Nephron (organoid): Measurements from ENCODE around the gene MARCHF3.
"Not testable (repeated sequence)": the region's sequence is repeated elsewhere in the genome, so short reads cannot be mapped to it uniquely, and the experiment has no call there.

Experiments
- H3K27ac Mint-ChIP-seq, 3 experiments: 2 replicates each; pipeline ENCODE4 v1.8.0; 2020; ENCODE audit warnings: mixed read lengths in 3 of 3, mild to moderate bottlenecking in 2 of 3, moderate library complexity in 1 of 3
- H3K27me3 Mint-ChIP-seq: 2 replicates; pipeline ENCODE4 v1.8.0; 2021; ENCODE audit warnings: low read depth, mild to moderate bottlenecking, moderate library complexity, mixed read lengths
- H3K36me3 Mint-ChIP-seq: 2 replicates; pipeline ENCODE4 v1.8.0; 2020; ENCODE audit warnings: low read depth, mixed read lengths
- H3K4me1 Mint-ChIP-seq: 2 replicates; pipeline ENCODE4 v1.8.0; 2020; ENCODE audit warnings: mixed read lengths
- H3K4me3 Mint-ChIP-seq, 3 experiments: 2 replicates each; pipeline ENCODE4 v1.8.0; 2020; ENCODE audit warnings: mild to moderate bottlenecking in 3 of 3, mixed read lengths in 3 of 3, moderate library complexity in 2 of 3
- H3K9me3 Mint-ChIP-seq: 2 replicates; pipeline ENCODE4 v1.8.0; 2020; ENCODE audit warnings: mixed read lengths
- CTCF ChIP-seq, 3 experiments: fragments of 200-600 bp; sonication (generic); IDR thresholded peaks; one replicate each; pipeline ENCODE4 v1.5.0; 2021; ENCODE audit warnings: antibody characterized with exemption in 3 of 3; ENCODE audit not compliant: unreplicated experiment in 3 of 3

Gene MARCHF3

DNA sequence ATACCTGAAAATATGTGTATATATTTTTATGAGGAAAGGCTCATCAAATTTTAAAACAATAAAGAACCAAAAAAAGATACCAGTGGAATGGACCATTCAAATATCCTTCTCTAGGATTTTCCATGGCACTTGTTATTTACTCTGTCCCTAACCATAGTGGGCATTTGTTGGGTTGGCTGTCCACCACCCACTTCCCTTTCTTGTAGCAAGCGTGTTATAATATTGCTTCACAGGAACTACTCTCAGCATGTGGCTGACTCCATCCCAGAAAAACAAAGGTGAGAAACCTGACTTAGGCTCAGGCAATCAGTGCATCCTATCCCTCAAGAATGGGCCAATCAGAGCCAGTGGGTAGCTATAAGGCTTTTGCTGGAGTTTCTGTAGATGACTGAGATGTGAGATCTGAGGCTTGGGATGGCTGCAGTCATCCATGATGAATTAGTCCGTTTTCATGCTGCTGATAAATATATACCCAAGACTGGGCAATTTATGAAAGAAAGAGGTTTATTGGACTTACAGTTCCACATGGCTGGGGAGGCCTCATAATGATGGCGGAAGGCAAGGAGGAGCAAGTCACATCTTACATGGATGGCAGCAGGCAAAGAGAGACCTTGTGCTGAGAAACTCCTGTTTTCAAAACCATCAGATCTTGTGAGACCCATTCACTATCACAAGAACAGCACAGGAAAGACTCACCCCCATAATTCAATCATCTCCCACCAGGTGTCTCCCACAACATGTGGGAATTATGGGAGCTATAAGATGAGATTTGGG is 25.7 kb upstream of the MARCHF3 start:
- H3K27me3 Mint-ChIP-seq, result no peaks in the 10 kb centered on the region
- no peaks in the 10 kb centered on the region for H3K36me3 Mint-ChIP-seq
- no peak overlapping the region for H3K27ac Mint-ChIP-seq
- H3K9me3 Mint-ChIP-seq, result peaks cover 7% of the 10 kb centered on the region
- TF ChIP-seq CTCF (IDR thresholded peaks at IDR 0.05; ENCODE audit: unreplicated experiment in 3 of 3), result no peak
- no peak overlapping the region for H3K4me3 Mint-ChIP-seq
- H3K4me1 Mint-ChIP-seq, result no peaks in the 10 kb centered on the region

DNA sequence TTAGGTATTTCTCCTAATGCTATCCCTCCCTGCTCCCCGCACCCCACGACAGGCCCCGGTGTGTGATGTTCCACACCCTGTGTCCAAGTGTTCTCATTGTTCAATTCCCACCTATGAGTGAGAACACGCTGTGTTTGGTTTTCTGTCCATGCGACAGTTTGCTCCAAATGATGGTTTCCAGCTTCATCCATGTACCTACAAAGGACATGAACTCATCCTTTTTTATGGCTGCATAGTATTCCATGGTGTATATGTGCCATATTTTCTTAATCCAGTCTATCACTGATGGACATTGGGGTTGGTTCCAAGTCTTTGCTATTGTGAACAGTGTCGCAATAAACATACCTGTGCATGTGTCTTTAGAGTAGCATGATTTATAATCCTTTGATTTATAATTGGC is 23.2 kb upstream of the MARCHF3 start:
- not testable (repeated sequence) for H3K4me3 Mint-ChIP-seq, H3K9me3 Mint-ChIP-seq, H3K27me3 Mint-ChIP-seq, H3K27ac Mint-ChIP-seq, H3K4me1 Mint-ChIP-seq, H3K36me3 Mint-ChIP-seq

DNA sequence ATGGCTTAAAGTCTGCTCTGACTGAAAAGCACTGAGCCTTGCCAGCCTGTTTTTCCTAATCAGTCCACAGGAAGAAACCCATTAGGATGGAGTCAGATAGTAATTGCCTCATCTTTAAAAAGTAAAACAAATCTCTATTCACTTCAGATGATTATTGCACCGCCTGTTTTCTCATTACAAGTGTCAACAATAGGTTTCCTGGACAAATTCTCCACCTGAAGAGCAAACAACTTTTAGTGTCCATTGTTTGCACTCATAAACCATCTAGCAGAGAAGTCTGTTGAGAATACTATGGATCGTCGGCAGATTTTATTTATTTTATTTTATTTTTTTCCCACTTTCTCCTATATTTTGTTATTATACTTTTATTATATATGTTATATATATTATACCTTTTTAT is 22.7 kb upstream of the MARCHF3 start:
- H3K27me3 Mint-ChIP-seq, result no peaks in the 10 kb centered on the region
- H3K4me1 Mint-ChIP-seq, result no peaks in the 10 kb centered on the region
- TF ChIP-seq CTCF (IDR thresholded peaks at IDR 0.05; ENCODE audit: unreplicated experiment in 3 of 3), result no peak
- H3K27ac Mint-ChIP-seq, result no peak overlapping the region
- no peaks in the 10 kb centered on the region for H3K36me3 Mint-ChIP-seq
- no peak overlapping the region for H3K4me3 Mint-ChIP-seq
- H3K9me3 Mint-ChIP-seq, result peaks cover 7% of the 10 kb centered on the region

GRCh38 chr5:127051591-127051990 is 21.2 kb upstream of the MARCHF3 start:
- Mint-ChIP-seq H3K27ac (no peak overlapping the region), H3K27me3 (no peaks in the 10 kb centered on the region), H3K36me3 (no peaks in the 10 kb centered on the region), H3K9me3 (peaks cover 7% of the 10 kb centered on the region), H3K4me3 (no peak overlapping the region), H3K4me1 (no peaks in the 10 kb centered on the region)
- no peak for TF ChIP-seq CTCF (IDR thresholded peaks at IDR 0.05; ENCODE audit: unreplicated experiment in 3 of 3)

GRCh38 chr5:127046343-127047072 is 16.1 kb upstream of the MARCHF3 start:
- no peaks in the 10 kb centered on the region for H3K36me3 Mint-ChIP-seq
- no peaks in the 10 kb centered on the region for H3K27me3 Mint-ChIP-seq
- no peak overlapping the region for H3K4me3 Mint-ChIP-seq
- no peaks in the 10 kb centered on the region for H3K9me3 Mint-ChIP-seq
- no peak overlapping the region for H3K27ac Mint-ChIP-seq
- no peak for TF ChIP-seq CTCF (IDR thresholded peaks at IDR 0.05; ENCODE audit: unreplicated experiment in 3 of 3)
- H3K4me1 Mint-ChIP-seq, result no peaks in the 10 kb centered on the region

DNA sequence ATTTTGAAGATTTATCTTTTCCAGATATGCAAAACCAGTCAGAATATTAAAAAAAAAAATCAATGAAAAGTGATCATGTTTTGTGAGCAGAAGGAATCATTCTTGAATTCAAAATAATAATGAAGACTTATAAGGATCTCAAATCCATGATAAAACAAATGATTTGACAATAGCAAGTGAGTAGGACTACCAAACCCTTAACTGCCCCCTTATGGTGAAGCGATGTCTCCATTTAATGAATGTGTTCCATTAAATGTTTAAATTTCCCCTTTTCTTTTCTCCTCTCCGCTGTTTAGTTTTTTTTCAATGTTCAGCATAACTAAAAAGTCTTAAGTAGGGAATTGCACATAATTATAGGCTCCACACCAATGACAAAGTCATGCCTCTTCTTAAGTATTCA is 12.2 kb upstream of the MARCHF3 start:
- H3K27ac Mint-ChIP-seq, result no peak overlapping the region
- H3K9me3 Mint-ChIP-seq, result no peaks in the 10 kb centered on the region
- H3K27me3 Mint-ChIP-seq, result peaks cover 3% of the 10 kb centered on the region
- peaks cover 11% of the 10 kb centered on the region for H3K4me1 Mint-ChIP-seq
- no peaks in the 10 kb centered on the region for H3K36me3 Mint-ChIP-seq
- TF ChIP-seq CTCF (IDR thresholded peaks at IDR 0.05; ENCODE audit: unreplicated experiment in 3 of 3), result peak in 2 of 3 experiments; percentile 14 to 33
- no peak overlapping the region for H3K4me3 Mint-ChIP-seq
